ENCODE measurements around the gene TUNAR.

DNA sequence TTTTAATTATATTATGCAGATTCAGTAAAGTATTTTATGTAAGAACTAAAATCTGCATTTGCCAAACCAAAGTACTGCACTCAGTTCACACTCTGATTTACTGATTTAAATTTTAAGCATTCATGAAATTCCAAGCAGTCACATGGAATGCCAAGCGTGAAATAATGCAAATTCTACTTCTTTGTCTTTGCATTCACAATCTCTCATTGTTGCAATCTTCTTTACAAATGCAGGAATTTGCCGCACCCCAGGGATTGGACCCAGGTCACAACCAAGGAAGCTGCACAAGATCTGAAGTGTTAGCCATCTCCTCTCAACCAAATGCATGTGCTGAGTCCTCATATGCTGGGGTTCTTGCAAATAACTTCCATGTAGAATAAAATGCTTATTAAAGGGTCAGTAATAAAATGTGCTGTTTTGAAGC lies 71.9 kb downstream of the TUNAR start:
- TF ChIP-seq, protein P1, sequence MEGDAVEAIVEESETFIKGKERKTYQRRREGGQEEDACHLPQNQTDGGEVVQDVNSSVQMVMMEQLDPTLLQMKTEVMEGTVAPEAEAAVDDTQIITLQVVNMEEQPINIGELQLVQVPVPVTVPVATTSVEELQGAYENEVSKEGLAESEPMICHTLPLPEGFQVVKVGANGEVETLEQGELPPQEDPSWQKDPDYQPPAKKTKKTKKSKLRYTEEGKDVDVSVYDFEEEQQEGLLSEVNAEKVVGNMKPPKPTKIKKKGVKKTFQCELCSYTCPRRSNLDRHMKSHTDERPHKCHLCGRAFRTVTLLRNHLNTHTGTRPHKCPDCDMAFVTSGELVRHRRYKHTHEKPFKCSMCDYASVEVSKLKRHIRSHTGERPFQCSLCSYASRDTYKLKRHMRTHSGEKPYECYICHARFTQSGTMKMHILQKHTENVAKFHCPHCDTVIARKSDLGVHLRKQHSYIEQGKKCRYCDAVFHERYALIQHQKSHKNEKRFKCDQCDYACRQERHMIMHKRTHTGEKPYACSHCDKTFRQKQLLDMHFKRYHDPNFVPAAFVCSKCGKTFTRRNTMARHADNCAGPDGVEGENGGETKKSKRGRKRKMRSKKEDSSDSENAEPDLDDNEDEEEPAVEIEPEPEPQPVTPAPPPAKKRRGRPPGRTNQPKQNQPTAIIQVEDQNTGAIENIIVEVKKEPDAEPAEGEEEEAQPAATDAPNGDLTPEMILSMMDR (IDR thresholded peaks at IDR 0.05): no peak
- no peak for TF ChIP-seq POLR2AphosphoS5 (IDR thresholded peaks at IDR 0.05)
- no peak for TF ChIP-seq POLR2A (IDR thresholded peaks at IDR 0.05)

All from upper lobe of left lung (tissue), 4 donors.